GM06990 (cell line): ENCODE data around the gene MPP3.

Source experiments
- DNase-seq: peaks from one replicate; pipeline ENCODE4 v3.0.0-alpha.2; 2011; ENCODE audit not compliant: insufficient read length; ENCODE audit errors: extremely low read depth
- H3K27me3 ChIP-seq: replicated peaks from 2 replicates; pipeline ENCODE4 v1.6.0; 2011; ENCODE audit warnings: low read length; ENCODE audit not compliant: control insufficient read depth, insufficient read depth
- H3K36me3 ChIP-seq: 2 replicates; pipeline ENCODE4 v1.5.1; 2011; ENCODE audit warnings: low read length; ENCODE audit not compliant: control insufficient read depth, insufficient read depth
- H3K4me3 ChIP-seq: replicated peaks from 2 replicates; pipeline ENCODE4 v1.5.1; 2011; ENCODE audit warnings: low read depth, mild to moderate bottlenecking, control low read depth, low read length
- CTCF ChIP-seq: IDR thresholded peaks from 2 replicates; pipeline ENCODE4 v1.5.1; 2011; ENCODE audit warnings: low read length, control low read depth, mild to moderate bottlenecking, inconsistent platforms; ENCODE audit not compliant: insufficient read depth, poor library complexity, severe bottlenecking

The MPP3 gene

GRCh38 chr17:43857141-43857540, 24.2 kb upstream of the MPP3 start:
- TF ChIP-seq CTCF: no peak
- no peak for DNase-seq
- Histone ChIP-seq H3K4me3 (no peak overlapping the region), H3K27me3 (no peaks in the 10 kb centered on the region; the same call in none of the 2 replicates), H3K36me3 (no peaks in the 10 kb centered on the region)

DNA sequence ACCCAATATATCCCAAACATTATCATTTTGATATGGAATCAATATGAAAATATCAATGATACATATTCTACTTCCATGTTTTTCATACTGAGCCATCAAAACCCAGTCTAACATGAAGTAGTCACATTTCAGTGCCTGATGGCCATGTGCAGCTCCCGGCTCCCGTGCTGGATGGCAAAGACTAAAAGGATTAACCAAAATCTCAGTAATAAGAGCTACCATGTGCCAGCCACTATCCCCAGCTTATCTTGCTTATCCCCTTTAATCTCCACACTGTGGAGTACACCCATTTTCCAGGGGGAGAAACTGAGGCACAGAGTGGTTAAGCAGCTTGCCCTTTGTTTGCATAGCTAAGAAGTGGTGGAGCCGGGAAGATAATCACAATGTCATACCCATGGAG, 23.2 kb upstream of the MPP3 start:
- H3K27me3 ChIP-seq: peaks cover 2% of the 10 kb centered on the region
- no peak for TF ChIP-seq CTCF
- no peak overlapping the region for H3K4me3 ChIP-seq
- DNase-seq: no peak
- no peaks in the 10 kb centered on the region for H3K36me3 ChIP-seq

DNA sequence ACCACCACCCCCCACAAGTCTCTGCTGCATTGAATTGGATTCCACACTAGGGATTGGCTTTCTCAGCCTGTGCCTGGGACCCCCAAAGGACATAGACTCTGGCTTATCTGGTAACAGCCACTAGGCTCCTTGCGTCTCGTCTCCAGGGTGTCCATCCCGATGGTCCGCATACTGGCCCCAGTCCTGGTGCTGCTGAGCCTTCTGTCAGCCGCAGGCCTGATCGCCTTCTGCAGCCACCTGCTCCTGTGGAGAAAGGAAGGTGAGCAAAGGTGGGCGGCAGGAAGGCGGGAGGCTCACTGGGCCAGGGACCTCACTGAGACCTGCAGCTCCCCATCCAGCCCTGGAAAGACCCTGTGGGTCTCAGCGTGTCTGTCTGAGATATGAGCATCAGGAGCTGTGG, 22.1 kb upstream of the MPP3 start:
- no peak for DNase-seq
- Histone ChIP-seq H3K27me3 (peaks cover 2% of the 10 kb centered on the region), H3K36me3 (no peaks in the 10 kb centered on the region), H3K4me3 (no peak overlapping the region)
- TF ChIP-seq CTCF: no peak

GRCh38 chr17:43854498-43854897, 21.6 kb upstream of the MPP3 start:
- peaks cover 2% of the 10 kb centered on the region for H3K27me3 ChIP-seq

GRCh38 chr17:43853546-43853945, 20.6 kb upstream of the MPP3 start:
- Histone ChIP-seq H3K4me3 (no peak overlapping the region), H3K27me3 (peaks cover 2% of the 10 kb centered on the region), H3K36me3 (no peaks in the 10 kb centered on the region)
- no peak for TF ChIP-seq CTCF
- DNase-seq: no peak

More at GRCh38 chr17:43854498-43854897, 21.6 kb upstream of the MPP3 start:
- no peaks in the 10 kb centered on the region for H3K36me3 ChIP-seq
- H3K4me3 ChIP-seq: no peak overlapping the region
- no peak for DNase-seq
- no peak for TF ChIP-seq CTCF

GRCh38 chr17:43852571-43852970, 19.6 kb upstream of the MPP3 start:
- no peak for DNase-seq
- no peaks in the 10 kb centered on the region for H3K36me3 ChIP-seq
- peaks cover 2% of the 10 kb centered on the region for H3K27me3 ChIP-seq
- no peak for TF ChIP-seq CTCF
- no peak overlapping the region for H3K4me3 ChIP-seq
